Medulla oblongata (tissue), 1 donor: Measurements from ENCODE around the gene PLXDC2.
"Not testable (repeated sequence)": the region's sequence is repeated elsewhere in the genome, so short reads cannot be mapped to it uniquely, and the experiment has no call there.

ENCODE experiments used
- DNase-seq: peaks from one replicate; pipeline ENCODE4 v3.0.0-alpha.2; 2015; ENCODE audit errors: extremely low spot score

PLXDC2 gene

DNA sequence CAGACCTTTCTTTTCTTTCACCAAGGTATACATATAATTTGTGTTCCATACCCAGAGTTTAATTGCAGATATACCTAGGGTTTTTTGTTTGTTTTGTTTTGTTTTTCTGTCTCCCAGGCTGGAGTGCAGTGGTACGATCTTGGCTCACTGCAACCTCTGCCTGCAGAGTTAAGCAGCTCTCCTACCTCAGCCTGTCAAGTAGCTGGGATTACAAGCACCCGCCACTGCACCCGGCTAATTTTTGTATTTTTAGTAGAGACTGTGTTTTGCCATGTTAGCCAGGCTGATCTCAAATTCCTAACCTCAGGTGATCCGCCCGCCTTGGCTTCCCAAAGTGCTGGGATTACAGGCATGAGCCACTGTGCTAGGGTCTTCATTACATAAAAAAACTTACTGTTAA, 228.9 kb downstream of the PLXDC2 start:
- not testable (repeated sequence) for DNase-seq

- DNase-seq = no peak
Observed at GRCh38 chr10:20048161-20048560, 231.9 kb downstream of the PLXDC2 start.

GRCh38 chr10:20058135-20058534, 241.9 kb downstream of the PLXDC2 start:
- no peak for DNase-seq

DNA sequence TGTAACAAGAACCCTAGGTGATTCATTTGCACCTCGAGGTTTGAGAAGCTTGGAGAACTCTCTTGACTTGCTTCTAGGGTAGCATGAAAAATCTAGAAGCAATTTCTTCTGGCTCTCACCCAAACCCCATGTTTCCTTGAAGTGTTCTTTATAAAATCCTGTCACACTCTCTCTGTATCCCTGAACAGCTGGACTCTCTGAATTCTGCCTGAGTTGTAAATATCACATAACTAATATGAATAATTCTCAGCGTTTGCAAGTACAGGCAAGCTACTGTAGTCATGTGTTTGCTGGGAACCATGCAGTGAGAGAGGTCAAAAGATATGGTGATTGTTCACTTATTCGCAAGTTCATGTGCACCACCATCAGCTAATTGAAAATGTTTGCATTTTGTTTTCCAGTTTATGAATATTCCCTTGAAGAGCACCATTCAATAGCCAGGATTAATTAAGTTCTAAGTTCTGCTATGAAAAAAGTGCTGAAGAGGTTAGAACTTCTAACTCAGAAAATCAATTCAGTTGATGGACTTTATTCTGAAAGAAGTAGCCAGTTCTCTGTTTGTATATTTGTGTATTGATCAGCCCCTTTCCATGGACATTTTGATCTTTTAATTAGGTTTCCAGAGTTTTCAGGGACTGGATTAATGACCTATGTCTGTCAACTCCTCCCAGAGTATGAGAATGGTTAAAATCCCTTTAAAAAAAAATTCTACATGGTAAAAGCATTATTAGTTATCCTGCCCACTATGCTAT, 243.0 kb downstream of the PLXDC2 start:
- DNase-seq = peak; percentile 17

- no peak for DNase-seq
Observed at GRCh38 chr10:20065814-20066213, 249.6 kb downstream of the PLXDC2 start.

GRCh38 chr10:20073167-20073566, 256.9 kb downstream of the PLXDC2 start:
- no peak for DNase-seq

DNA sequence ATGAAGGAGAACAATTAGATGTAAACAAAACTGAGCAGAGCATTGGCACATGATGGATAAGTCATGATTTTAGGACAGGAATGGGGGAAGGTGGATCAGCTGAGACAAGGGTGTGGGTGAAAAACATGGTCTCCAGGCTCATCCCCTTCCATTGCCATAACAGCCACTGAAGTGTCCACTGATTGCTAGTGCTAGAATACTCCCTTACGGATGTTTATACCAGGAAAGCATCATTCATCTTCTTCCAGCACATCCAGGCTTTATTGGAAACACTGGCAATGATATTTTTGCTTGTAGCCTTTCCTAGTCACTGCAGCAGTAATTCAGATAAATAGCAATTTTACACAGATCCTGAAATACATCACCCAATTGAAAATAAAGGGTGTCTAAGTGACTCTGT, 259.5 kb downstream of the PLXDC2 start:
- DNase-seq = no peak

GRCh38 chr10:20084451-20084850, 268.2 kb downstream of the PLXDC2 start:
- no peak for DNase-seq

DNA sequence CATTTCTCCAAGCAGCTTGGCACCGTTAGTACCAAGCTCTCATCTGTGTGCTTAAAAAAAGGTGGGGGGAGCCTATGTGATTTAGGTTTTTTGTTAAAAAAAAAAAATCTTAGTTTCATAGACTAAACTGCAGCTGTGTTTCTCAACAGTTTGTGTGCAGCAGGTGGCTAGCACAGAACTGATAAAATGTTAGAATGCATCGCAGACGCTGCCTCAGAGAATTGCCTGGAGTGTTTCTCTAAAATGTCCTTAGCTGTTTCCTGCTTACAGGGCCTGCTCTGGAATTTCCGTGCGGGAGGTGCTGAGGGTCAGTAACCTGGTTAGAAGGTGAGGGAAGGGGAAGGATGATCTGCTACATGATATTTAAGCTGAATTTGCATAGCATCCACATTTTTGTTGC, 268.9 kb downstream of the PLXDC2 start:
- DNase-seq = no peak

GRCh38 chr10:20087353-20087752, 271.1 kb downstream of the PLXDC2 start:
- no peak for DNase-seq

DNA sequence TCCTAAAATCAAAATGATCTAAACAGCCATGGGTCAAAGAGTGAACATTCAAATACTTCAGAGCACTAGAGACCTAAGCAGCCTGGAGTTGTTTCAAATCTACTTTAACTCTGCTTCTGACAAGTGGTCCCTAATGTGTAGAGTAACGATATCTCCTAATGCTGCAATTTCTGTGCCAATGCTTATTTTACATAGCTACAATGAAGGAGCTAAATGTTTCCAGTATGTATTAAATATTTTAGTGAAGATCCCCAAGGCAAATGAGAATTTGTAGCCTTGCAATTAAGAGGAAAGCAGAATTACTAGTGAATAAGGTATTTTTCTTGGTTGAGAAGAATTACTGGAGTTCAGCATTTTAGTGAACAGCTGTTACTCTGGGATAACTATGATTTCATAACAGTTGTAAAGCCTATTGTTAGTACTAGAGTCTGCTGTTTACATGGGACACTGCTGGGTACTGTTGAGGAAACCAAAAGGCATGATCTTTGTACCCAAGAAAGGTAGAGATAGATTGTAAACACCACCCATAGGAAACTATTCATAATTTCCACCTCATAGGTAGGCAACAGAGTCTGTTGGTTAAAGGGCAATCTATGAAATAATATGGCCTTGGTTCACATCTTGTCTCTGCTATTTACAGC, 271.9 kb downstream of the PLXDC2 start:
- DNase-seq = no peak

DNA sequence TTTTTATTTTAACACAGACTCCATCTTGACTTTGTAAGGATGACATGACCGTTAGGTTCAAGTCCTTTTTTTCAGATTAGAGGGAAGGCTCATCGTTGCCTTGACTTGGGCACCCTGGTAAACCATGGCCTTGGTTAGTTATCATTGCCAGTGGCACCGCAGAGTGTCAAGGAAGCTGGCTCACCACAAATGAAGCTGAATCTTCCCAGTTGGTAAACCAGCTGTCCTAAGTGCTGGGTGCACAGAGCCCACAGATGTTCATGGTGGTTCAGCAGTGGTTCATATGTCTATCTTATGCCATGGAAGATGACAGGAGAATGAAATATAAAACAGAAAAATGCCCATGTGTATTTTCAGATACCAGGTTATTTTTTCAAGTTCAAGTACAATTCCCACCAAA, 273.6 kb downstream of the PLXDC2 start:
- DNase-seq = no peak

- DNase-seq = no peak
Observed at GRCh38 chr10:20090831-20091230, 274.6 kb downstream of the PLXDC2 start.

- no peak for DNase-seq
Observed at GRCh38 chr10:20091698-20092097, 275.5 kb downstream of the PLXDC2 start.

GRCh38 chr10:20093600-20093999, 277.4 kb downstream of the PLXDC2 start:
- DNase-seq = no peak

GRCh38 chr10:20094226-20094976, 278.2 kb downstream of the PLXDC2 start:
- no peak for DNase-seq

DNA sequence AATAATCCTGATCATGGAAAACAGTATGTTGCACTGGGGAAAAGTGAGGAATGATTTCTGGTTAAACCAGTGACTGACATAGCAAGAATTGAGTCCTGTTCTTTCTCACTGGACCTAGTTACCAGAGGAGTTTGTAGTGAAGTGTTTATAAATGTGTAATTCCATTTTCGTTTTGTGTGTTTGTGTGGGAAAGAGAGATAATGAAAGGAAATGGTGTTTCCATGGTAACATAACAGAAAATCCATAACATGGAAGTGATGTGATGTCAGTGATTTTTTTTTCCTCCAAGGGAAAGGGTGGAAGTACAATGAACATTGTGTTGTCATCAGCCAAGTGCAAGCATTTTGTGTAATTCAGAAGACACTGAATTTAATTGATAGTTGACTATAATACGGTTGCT, 283.9 kb downstream of the PLXDC2 start:
- DNase-seq = no peak

- no peak for DNase-seq
Observed at GRCh38 chr10:20105236-20105635, 289.0 kb downstream of the PLXDC2 start.

DNA sequence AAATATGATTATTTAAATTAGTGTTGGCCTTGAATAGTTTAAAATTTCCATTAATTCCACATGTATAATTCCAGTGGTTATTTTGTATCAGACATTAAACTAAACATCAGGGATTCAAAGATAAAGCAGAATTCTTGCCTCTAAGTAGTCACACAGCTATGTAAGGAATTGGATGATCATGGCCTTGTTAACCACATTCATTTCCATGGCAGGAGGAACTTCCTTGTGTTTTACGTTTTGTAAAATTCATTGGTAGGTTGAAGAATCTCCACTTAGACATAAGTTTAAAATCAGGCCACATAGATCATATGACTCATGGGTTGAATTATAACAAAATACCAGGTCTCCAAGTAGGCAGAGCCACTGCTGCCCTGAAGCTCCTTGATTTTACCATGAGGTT, 289.7 kb downstream of the PLXDC2 start:
- DNase-seq = no peak

- no peak for DNase-seq
Observed at GRCh38 chr10:20108021-20108420, 291.8 kb downstream of the PLXDC2 start.

- DNase-seq = no peak
Observed at GRCh38 chr10:20109613-20110012, 293.4 kb downstream of the PLXDC2 start.

DNA sequence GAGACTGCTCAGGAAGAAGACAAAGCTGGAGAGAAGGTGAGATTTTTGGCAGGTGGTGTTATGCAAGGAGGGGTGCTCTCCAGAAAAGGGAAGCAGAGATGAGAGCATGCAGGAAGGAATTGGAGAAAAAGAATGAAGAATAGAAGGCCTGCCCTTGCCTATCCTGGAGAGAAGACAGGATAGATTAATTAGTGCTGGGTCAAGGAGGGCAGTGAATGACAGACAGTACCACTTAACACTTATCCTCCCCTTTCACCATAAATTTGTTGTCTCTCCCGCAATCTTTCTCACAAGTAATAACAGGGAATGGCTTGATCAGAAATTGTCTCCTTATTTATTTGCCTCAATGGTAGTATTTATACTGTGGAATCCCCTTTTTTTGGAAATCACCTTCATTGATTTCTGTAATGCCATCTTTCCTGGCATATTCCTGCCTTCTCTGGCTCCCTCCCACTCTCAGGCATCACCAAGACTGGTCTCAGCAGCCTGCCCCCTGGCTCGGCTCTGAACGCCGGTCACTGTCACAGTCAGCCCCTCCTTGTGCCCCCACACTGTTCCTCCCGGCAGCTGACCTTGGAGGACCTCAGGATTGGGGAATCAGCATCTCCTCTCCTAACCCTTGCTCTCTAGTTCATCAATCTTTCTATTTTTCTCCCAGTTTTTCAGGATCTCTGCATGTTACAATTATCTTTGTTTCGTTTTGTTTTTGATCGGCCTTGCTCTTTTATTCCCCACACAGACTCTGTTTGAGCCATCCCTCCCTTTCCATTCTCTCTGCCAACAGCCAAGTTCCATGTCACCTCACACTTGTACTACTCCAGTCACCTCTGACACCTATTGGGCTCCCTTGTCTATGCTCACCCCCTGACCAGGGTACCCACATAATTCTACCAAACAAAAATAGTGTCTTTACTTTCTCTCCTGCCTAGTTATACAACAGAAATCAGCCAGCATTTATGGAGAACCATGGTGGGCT, 294.2 kb downstream of the PLXDC2 start:
- peak; percentile 33 for DNase-seq
